SKM-1 treated with dmso at 0.1 percent for 144 hours (cell line): ENCODE results near the gene NXPH3.

Experiments used
- DNase-seq: peaks from one replicate; lab custom pipeline; 2025; ENCODE audit not compliant: unreplicated experiment; lab: John Stamatoyannopoulos, UW

Gene NXPH3

DNA sequence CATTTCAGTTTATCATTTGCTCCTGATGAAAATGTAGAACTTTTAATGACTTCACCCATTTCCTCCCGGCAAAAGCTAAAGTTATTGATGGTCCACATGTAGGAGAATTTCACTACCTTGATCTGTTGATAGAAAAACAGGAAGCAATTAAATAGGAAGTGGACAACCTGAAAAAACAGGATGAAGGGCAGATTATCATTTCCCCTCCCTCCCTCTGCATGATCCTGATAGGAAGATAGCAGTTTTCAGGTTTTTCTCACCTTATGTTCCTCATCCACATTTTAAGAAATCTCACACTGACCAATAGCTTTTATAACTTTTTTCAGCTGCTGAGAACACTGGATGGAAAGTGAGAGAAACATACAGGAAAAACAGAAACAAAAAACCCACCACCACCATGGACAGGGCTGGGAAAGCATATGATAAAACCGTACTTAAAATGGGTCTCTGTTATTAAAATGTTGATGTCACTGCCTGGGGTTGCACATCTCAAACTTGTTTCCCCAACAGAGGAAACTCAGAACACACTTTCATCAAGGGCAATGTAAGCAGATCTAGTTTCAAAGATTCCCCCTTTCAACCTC is 46.4 kb downstream of the NXPH3 start:
- no peak for DNase-seq

DNA sequence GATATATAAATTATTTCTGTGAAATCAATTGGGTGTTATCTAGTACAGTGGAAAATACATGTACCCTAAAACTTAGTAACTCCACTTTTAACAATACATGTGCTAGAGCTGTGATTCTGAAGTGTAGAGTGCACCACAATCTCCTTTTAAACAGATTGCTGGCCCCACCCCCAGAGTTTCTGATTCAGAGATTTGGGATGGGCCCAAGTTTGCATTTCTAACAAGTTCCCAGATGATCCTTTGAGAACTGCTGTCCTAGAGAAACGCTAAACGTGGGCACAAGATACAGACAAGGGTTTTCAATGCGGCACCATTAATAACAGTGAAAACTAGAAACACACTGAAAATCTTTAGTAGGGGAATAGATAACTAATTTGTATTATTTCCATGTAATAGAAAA is 49.2 kb downstream of the NXPH3 start:
- no peak for DNase-seq

DNA sequence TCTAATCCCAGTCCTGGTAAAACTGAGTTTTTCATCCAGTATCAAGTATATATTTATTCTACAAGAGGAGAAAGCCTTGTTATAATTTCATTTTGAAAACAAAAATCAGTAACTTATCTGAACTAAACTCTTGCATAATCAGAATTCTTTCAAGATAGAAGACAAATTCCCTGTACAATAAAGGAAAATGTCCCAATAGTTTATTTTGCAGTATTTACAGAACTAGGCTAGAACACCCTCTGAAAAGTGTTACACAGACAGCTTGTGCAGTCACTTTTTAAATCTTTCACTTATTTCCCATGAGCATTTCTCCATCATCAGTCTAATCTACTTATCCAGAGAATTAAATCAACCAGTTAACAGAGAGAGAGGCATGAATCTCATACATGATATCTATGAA is 53.8 kb downstream of the NXPH3 start:
- no peak for DNase-seq

DNA sequence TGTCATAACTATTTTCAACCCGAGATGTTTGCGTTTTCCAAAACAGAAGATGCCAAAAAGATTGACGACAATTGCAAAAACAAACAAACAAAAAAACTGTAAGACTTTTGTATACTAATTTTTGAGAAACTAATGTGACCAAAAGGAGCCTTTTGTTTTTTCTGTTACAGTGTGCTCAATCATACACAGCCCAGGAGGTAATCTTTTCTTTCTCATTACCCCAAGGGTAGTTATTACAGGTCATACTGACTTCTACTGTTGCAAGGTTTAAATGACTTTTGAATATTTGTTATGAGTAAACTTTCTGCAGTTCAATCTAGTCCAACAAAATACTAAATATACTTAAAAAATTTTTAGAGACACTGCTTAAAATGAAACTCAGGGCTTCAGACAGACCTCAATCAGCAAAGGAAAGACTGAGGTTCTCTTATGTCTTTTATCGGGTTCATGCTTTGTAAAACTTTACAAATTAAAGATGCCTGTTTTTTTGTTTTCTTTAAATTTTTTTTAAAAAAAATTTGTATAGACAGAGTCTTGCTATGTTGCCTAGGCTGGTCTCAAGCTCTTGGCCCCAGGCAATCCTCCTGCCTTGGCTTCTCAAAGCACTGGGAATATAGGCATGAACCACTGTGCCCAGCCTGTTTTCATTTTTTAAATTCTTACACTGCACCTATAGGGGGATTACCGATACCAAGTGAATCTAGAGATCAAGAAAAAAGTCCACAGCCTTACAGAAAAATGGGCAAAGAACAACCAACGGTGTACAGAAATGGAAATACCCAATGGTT is 54.6 kb downstream of the NXPH3 start:
- DNase-seq = no peak

DNA sequence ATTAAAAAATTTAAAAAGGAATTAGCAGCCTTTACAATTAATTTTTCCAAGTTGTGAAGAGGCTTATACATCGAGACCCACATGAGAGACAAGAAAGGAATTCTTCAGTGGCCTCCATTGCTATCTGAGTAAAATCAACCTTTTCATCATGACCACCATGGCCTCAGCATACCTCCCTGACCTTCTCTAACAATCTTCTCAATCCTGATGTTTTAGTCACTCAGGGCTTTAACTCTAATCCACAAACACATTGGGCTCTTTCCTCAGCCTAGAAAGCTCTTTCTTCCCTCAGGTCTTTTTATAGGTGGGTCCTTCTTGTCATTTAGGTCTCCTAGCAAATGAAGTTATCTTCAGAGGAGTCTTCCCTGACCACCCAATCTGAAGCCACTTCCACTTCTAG is 55.8 kb downstream of the NXPH3 start:
- DNase-seq = no peak
